Ascending aorta (tissue), 2 donors: ENCODE data around the gene BTLA. TPM values are rescaled to one million over a fixed set of nuclear protein-coding genes. Genes with fewer than 3 reads are reported as not detected.

Source experiments
- DNase-seq, 2 donors: peaks; one replicate each; pipeline ENCODE4 v3.0.0-alpha.2; 2019; ENCODE audit warnings: low spot score in 2 of 2
- H3K27ac ChIP-seq, 2 donors: fragments of 200-600 bp; sonication (generic); one replicate each; pipeline ENCODE4 v1.5.1; 2016 to 2017; ENCODE audit warnings: mild to moderate bottlenecking in 1 of 2
- H3K27me3 ChIP-seq: fragments of 200-600 bp; sonication (generic); one replicate; pipeline ENCODE4 v1.5.1; 2017
- H3K36me3 ChIP-seq, 2 donors: fragments of 200-600 bp; sonication (generic); one replicate each; pipeline ENCODE4 v1.5.1; 2016
- H3K4me1 ChIP-seq, 2 donors: fragments of 200-600 bp; sonication (generic); one replicate each; pipeline ENCODE4 v1.5.1; 2016 to 2017; ENCODE audit warnings: mild to moderate bottlenecking in 1 of 2
- H3K4me3 ChIP-seq, 2 donors: fragments of 200-600 bp; sonication (generic); one replicate each; pipeline ENCODE4 v1.5.1; 2016 to 2017; ENCODE audit warnings: mild to moderate bottlenecking in 1 of 2
- H3K9me3 ChIP-seq, 2 donors: fragments of 200-600 bp; sonication (generic); one replicate each; pipeline ENCODE4 v1.5.1; 2016
- intact Hi-C: fragments of 100-400 bp; cut with DNase I; formaldehyde crosslinking; loops from one replicate; pipeline ENCODE4 v1.15.1; 2023
- total RNA-seq: library from RNA; depleted of rRNA; stranded (reverse); fragments of >200 nt; gene quantifications from one replicate; pipeline ENCODE4 v1.1.0, GENCODE V29; 2016
- TF ChIP-seq, protein P1 (sequence below), 3 experiments: fragments of 200-600 bp in 2 of 3; fragments of 450-650 bp in 1 of 3; sonication (generic) in 2 of 3; IDR thresholded peaks; one replicate each; pipeline ENCODE4 v1.5.1; 2016 to 2019; ENCODE audit warnings: antibody characterized with exemption in 3 of 3, mild to moderate bottlenecking in 1 of 3, moderate library complexity in 1 of 3

The BTLA gene
- total RNA-seq, 1 donor from 2014 or later = not detected

DNA sequence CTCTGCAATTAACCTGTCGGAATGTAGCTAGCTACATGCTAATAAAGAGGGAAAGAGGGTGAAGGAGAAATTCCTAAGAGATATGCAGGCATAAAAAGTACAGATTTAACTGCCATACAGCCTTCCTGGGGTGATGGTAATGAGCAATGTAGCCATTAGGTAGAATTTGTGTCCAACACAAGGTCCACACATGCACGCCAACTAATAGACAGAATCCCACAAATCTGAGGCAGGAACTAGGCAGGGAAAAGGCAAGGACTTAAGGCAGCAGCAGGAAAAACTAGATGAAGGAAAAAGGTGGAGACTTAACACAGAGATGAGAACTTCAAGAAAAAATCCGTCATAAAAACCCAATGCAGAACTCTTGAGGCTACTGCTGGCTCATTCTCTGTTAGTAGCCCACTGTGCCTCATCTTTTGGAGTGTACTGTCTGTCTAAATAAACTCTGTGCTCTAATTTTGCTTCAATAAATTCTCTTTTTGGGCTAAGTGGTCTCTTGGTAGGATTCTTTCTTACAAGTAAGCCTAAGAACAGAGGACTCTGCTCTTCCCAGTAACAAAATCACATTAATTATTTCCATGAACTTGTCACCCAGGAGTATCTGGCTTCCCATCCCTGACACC, 81.5 kb downstream of the BTLA start:
- Histone ChIP-seq H3K36me3 (no peaks in the 10 kb centered on the region), H3K4me3 (no peak overlapping the region), H3K4me1 (no peaks in the 10 kb centered on the region), H3K27ac (no peak overlapping the region), H3K27me3 (no peaks in the 10 kb centered on the region), H3K9me3 (no peaks in the 10 kb centered on the region)
- no peak for DNase-seq
- intact Hi-C loops = no loop called here
- TF ChIP-seq, protein P1, sequence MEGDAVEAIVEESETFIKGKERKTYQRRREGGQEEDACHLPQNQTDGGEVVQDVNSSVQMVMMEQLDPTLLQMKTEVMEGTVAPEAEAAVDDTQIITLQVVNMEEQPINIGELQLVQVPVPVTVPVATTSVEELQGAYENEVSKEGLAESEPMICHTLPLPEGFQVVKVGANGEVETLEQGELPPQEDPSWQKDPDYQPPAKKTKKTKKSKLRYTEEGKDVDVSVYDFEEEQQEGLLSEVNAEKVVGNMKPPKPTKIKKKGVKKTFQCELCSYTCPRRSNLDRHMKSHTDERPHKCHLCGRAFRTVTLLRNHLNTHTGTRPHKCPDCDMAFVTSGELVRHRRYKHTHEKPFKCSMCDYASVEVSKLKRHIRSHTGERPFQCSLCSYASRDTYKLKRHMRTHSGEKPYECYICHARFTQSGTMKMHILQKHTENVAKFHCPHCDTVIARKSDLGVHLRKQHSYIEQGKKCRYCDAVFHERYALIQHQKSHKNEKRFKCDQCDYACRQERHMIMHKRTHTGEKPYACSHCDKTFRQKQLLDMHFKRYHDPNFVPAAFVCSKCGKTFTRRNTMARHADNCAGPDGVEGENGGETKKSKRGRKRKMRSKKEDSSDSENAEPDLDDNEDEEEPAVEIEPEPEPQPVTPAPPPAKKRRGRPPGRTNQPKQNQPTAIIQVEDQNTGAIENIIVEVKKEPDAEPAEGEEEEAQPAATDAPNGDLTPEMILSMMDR (IDR thresholded peaks at IDR 0.05) = no peak

DNA sequence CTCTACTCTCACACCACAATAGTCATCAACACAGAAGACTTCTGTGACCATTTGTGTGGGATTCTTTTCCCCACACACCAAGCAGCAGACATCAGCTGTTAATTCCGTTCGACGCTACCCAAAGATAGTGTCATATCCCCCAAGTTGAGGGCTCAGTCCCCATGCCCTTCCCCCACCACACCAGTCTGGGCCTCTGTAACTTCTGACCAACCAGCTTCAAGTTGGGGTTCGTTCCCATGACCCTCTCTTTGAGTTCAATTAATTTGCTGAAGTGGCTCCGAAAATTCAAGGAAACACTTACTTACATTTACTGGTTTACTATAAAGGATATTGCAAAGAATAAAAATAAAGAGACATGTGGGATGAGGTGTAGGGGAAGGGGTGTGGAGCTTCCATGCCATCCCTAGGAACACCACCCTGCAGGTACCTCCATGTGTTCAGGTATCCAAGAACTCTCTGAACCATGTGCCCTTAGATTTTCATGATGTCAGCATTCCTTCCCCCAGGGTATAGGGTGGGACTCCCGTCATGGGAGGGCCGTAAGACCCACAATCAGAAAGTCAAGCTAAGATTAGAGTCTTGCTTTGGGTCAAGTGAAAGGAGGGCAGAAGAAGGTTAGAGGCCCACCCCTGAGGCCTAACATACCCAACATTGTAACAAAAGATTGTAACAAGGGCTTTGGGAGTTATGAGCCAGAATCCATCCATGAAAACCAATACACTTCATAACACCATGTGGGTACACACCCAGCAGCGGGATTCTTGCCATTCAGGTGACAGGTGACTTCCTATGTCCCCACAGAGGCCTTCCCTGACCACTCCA, 82.7 kb downstream of the BTLA start:
- intact Hi-C loops = no loop called here
- no peak overlapping the region for H3K27ac ChIP-seq
- TF ChIP-seq, protein P1 (IDR thresholded peaks at IDR 0.05) = no peak
- no peak for DNase-seq
- H3K36me3 ChIP-seq = no peaks in the 10 kb centered on the region
- H3K27me3 ChIP-seq = no peaks in the 10 kb centered on the region
- H3K4me3 ChIP-seq = no peak overlapping the region
- peaks cover 0 to 1% of the 10 kb centered on the region in 2 donors for H3K4me1 ChIP-seq
- no peaks in the 10 kb centered on the region for H3K9me3 ChIP-seq

DNA sequence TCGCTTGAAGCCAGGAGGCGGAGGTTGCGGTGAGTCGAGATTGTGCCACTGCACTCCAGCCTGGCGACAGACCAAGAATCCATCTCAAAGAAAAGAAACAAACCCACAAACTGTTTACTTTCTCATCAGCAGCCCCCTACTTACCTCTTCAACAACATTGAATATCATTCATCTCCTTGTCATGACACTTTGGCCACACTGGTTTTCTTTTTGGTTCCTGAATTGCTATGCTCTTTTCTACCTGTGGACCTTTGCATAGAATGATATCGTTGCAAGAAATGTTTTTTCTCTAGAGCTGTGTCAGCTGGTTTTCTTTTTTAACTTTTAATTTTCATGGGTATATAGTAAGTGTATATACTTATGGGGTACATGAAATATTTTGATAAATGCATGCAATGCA, 83.9 kb downstream of the BTLA start:
- TF ChIP-seq, protein P1 (IDR thresholded peaks at IDR 0.05) = no peak
- no peak for DNase-seq
- H3K27ac ChIP-seq = no peak overlapping the region
- H3K27me3 ChIP-seq = no peaks in the 10 kb centered on the region
- H3K4me1 ChIP-seq = peaks cover 0 to 8% of the 10 kb centered on the region in 2 donors
- no peaks in the 10 kb centered on the region for H3K9me3 ChIP-seq
- H3K4me3 ChIP-seq = no peak overlapping the region
- H3K36me3 ChIP-seq = no peaks in the 10 kb centered on the region
- intact Hi-C loops = no loop called here

Other genes with a start within 250 kb of the BTLA start
- gene SLC9C1, start 205.3 kb downstream of the BTLA start, total RNA-seq = 0.32 TPM
- gene CD200, start 166.3 kb downstream of the BTLA start, total RNA-seq = 3.6 TPM
- 73.3 TPM for gene ATG3, start 62.5 kb upstream of the BTLA start, total RNA-seq
- gene SLC35A5, start 62.6 kb upstream of the BTLA start, total RNA-seq = 20.8 TPM
- gene CCDC80, start 141.7 kb upstream of the BTLA start, total RNA-seq = 160 TPM